K562 (cell line): ENCODE measurements around the gene GRB2. TPM values are rescaled to one million over a fixed set of nuclear protein-coding genes. Genes with fewer than 3 reads are reported as not detected.

Experiments
- ATAC-seq: fragments of 200-7000 bp; cut with Tn5 transposase; 3 replicates; pipeline ENCODE4 v1.9.1; 2020; ENCODE audit warnings: moderate library complexity
- BruUV-seq: library from RNA; stranded (reverse); fragments of 400-500 nt; replicated peaks from 2 replicates; lab custom pipeline; 2021; lab: Mats Ljungman, UMichigan
- CTCF ChIA-PET: fragments of 300-600 bp; formaldehyde crosslinking; extraction: SDS; loops from one replicate; lab custom pipeline; 2021; ENCODE audit warnings: low intra/inter-chr PET ratio; lab: Yijun Ruan, JAX
- POLR2A ChIA-PET: fragments of 300-600, 350-650 bp; sonication (Branson Sonifier 250); formaldehyde crosslinking; extraction: SDS; loops from one replicate; lab custom pipeline; 2021; ENCODE audit warnings: antibody characterized with exemption, inconsistent platforms; lab: Yijun Ruan, JAX
- DNase-seq, 4 experiments: peaks; one replicate each; pipeline versions ENCODE4 v3.0.0 to v3.0.0-alpha.2; 2011 to 2018; ENCODE audit warnings: low spot score in 3 of 4, mixed read lengths in 3 of 4; ENCODE audit errors: extremely low read depth in 1 of 4
- FAIRE-seq: peaks from 2 replicates; lab custom pipeline; 2011; peaks lifted over from hg19 to GRCh38; lab: Jason Lieb, UNC
- H2AFZ ChIP-seq: 2 replicates; pipeline ENCODE4 v1.6.0; 2011; ENCODE audit warnings: low read depth, low read length, control low read depth, inconsistent platforms
- H3K27ac ChIP-seq: fragments of 200-600 bp; 3 replicates; pipeline ENCODE4 v1.8.0; 2011; ENCODE audit warnings: low read depth, mild to moderate bottlenecking, control low read depth, inconsistent platforms, low read length, moderate library complexity, mixed read lengths; ENCODE audit errors: extremely low read depth
- H3K27me3 ChIP-seq, 2 experiments: fragments of 300-600 bp in 1 of 2; 2 replicates in 1 of 2; 3 replicates in 1 of 2; pipeline versions ENCODE4 v1.6.0 to v1.8.0; 2011; ENCODE audit warnings: inconsistent platforms in 2 of 2, low read length in 2 of 2, mild to moderate bottlenecking in 1 of 2, mixed read lengths in 1 of 2, moderate library complexity in 1 of 2; ENCODE audit not compliant: control insufficient read depth in 2 of 2, insufficient read depth in 2 of 2
- H3K36me3 ChIP-seq: fragments of 300-600 bp; 3 replicates; pipeline ENCODE4 v1.8.0; 2011; ENCODE audit warnings: mild to moderate bottlenecking, low read length, inconsistent platforms; ENCODE audit not compliant: control insufficient read depth, insufficient read depth
- H3K4me1 ChIP-seq, 2 experiments: fragments of 200-600 bp in 1 of 2; replicated peaks in 1 of 2; 2 replicates in 1 of 2; 3 replicates in 1 of 2; pipeline versions ENCODE4 v1.5.1 to v1.8.0; 2011; ENCODE audit warnings: inconsistent platforms in 2 of 2, low read length in 2 of 2, mild to moderate bottlenecking in 1 of 2, mixed read lengths in 1 of 2, moderate library complexity in 1 of 2; ENCODE audit not compliant: control insufficient read depth in 2 of 2, insufficient read depth in 2 of 2
- H3K4me2 ChIP-seq: 2 replicates; pipeline ENCODE4 v1.6.1; 2011; ENCODE audit warnings: low read length, control low read depth, inconsistent platforms, mixed read lengths; ENCODE audit not compliant: insufficient read depth
- H3K4me3 ChIP-seq: fragments of 200-600 bp; sonication (generic), shearing (Covaris generic); 2 replicates; pipeline ENCODE4 v1.5.1; 2016; ENCODE audit warnings: control low read depth, inconsistent platforms
- H3K79me2 ChIP-seq: fragments of 200-600 bp; 3 replicates; pipeline ENCODE4 v1.8.0; 2011; ENCODE audit warnings: low read length, inconsistent platforms; ENCODE audit not compliant: control insufficient read depth, insufficient read depth
- H3K9ac ChIP-seq, 2 experiments: 2 replicates each; pipeline versions ENCODE4 v1.6.0 to v1.6.1; 2011; ENCODE audit warnings: low read depth in 2 of 2, low read length in 2 of 2, control low read depth in 1 of 2, inconsistent platforms in 1 of 2, mild to moderate bottlenecking in 1 of 2, mixed read lengths in 1 of 2; ENCODE audit not compliant: insufficient read depth in 1 of 2
- H3K9me1 ChIP-seq: one replicate; pipeline ENCODE4 v1.6.0; 2011; ENCODE audit warnings: inconsistent platforms, mild to moderate bottlenecking, low read length, moderate library complexity; ENCODE audit not compliant: control insufficient read depth, insufficient read depth
- H3K9me3 ChIP-seq: replicated peaks from 2 replicates; pipeline ENCODE4 v1.5.1; 2011; ENCODE audit warnings: low read depth, low read length, inconsistent platforms; ENCODE audit not compliant: control insufficient read depth, insufficient read depth
- H4K20me1 ChIP-seq: replicated peaks from 2 replicates; pipeline ENCODE4 v1.6.1; 2011; ENCODE audit warnings: low read length, inconsistent platforms, mixed read lengths; ENCODE audit not compliant: control insufficient read depth, insufficient read depth
- CEBPB ChIP-seq: fragments of 450-650 bp; IDR thresholded peaks from 2 replicates; pipeline ENCODE4 v1.6.1; 2016; ENCODE audit warnings: missing genetic modification characterization, missing compliant biosample characterization
- CEBPG ChIP-seq, 3 experiments: fragments of 200-800 bp in 1 of 3; sonication (Bioruptor generic) in 1 of 3; sonication (generic) in 1 of 3; formaldehyde crosslinking in 1 of 3; IDR thresholded peaks in 2 of 3; conservative IDR thresholded peaks in 1 of 3; 2 replicates each; pipeline versions ENCODE4 v1.6.1 to v1.8.0; 2016 to 2022; ENCODE audit warnings: missing compliant biosample characterization in 2 of 3, missing genetic modification characterization in 2 of 3, mild to moderate bottlenecking in 1 of 3, missing genetic modification reagents in 1 of 3
- CHD4 ChIP-seq: fragments of 200-600 bp; sonication (generic); IDR thresholded peaks from 3 replicates; pipeline ENCODE4 v1.6.1; 2012; ENCODE audit warnings: low read depth, mild to moderate bottlenecking, mixed read lengths, low read length, inconsistent platforms; ENCODE audit not compliant: insufficient read depth, insufficient replicate concordance, poor library complexity, severe bottlenecking
- MCM2 ChIP-seq: fragments of 450-650 bp; IDR thresholded peaks from 2 replicates; pipeline ENCODE4 v1.6.1; 2017; ENCODE audit warnings: low read depth, mild to moderate bottlenecking
- STAT5B ChIP-seq: fragments of 250-450 bp; sonication (Bioruptor Pico); IDR thresholded peaks from 2 replicates; pipeline ENCODE4 v1.8.0; 2021; ENCODE audit warnings: mild to moderate bottlenecking, inconsistent platforms
- WGBS: fragments of 100-300 bp; shearing (Covaris generic); methylation state at CpG from one replicate; pipeline ENCODE4 v1.1.6; 2016; ENCODE audit warnings: low coverage, mixed read lengths; ENCODE audit not compliant: insufficient coverage; ENCODE audit errors: missing lambda C conversion rate; 5-methylcytosine and 5-hydroxymethylcytosine counted together
- in situ Hi-C: fragments of 300-500 bp; cut with MboI; formaldehyde crosslinking; loops from 4 replicates; pipeline ENCODE4 v1.15.0; 2018; ENCODE audit warnings: inconsistent platforms, mixed read lengths
- intact Hi-C: fragments of 100-400 bp; cut with micrococcal nuclease; formaldehyde crosslinking; loops from 2 replicates; pipeline ENCODE4 v1.14.2; 2022
- polyA plus RNA-seq, 8 experiments: library from polyadenylated mRNA; depleted of rRNA in 4 of 8; stranded (reverse) in 5 of 8; unstranded in 3 of 8; fragments of >200 nt; fragmentation: Nextera tagmentation in 2 of 8; fragmentation: Illumina TruSeq in 1 of 8; extraction: Ambion mirVana in 2 of 8; extraction: Trizol in 1 of 8; gene quantifications; 2 replicates each; pipeline versions ENCODE4 v1.2.1 to v1.2.3, GENCODE V29; 2011 to 2014; ENCODE audit warnings: inconsistent platforms in 1 of 8, missing spikeins in 1 of 8
- total RNA-seq, 7 experiments: library from RNA; depleted of rRNA in 6 of 7; stranded (reverse); fragments of >200 nt in 6 of 7; fragmentation: Illumina TruSeq in 2 of 7; extraction: Trizol in 2 of 7; gene quantifications; 2 replicates each; pipeline versions ENCODE4 v1.2.1 to v1.2.3, GENCODE V29; 2011 to 2021; ENCODE audit warnings: low replicate concordance in 1 of 7
- TF ChIP-seq, protein P1 (sequence below): fragments of 450-650 bp; formaldehyde crosslinking; IDR thresholded peaks from 2 replicates; pipeline ENCODE4 v1.4.0; 2020; ENCODE audit warnings: mild to moderate bottlenecking, moderate library complexity

GRB2 gene
- total and polyA plus RNA-seq, 9 of the 15 experiments (the other 6 are each of a cell fraction or from before 2014, with no cell fraction given) = 57.2 to 136 (median 84.8) TPM

GRCh38 chr17:75301049-75301448 lies 104.4 kb downstream of the GRB2 start:
- ChIA-PET CTCF (no interaction called here), POLR2A (interaction anchor here (0.6 to 1.2 kb wide), 3 partner anchors 12 to 25 kb away, joined by 3 to 4 read pairs (median 3); partner anchors contain the start of gene SLC25A19)
- peaks cover 6% of the 10 kb centered on the region in 2 experiments; a peak in 3 of 5 replicates for H3K4me1 ChIP-seq
- no peak overlapping the region for H3K27ac ChIP-seq
- 48% methylated on average over 9 of the region's 9 CpGs for WGBS
- H3K9me1 ChIP-seq = no peaks in the 10 kb centered on the region
- no peak overlapping the region for H2AFZ ChIP-seq
- H3K9ac ChIP-seq = no peak overlapping the region
- intact Hi-C loops (no loop called here), in situ Hi-C loops (no loop called here)
- H3K27me3 ChIP-seq = no peaks in the 10 kb centered on the region
- no peaks in the 10 kb centered on the region for H3K36me3 ChIP-seq
- no peak for TF ChIP-seq CHD4
- TF ChIP-seq, protein P1, sequence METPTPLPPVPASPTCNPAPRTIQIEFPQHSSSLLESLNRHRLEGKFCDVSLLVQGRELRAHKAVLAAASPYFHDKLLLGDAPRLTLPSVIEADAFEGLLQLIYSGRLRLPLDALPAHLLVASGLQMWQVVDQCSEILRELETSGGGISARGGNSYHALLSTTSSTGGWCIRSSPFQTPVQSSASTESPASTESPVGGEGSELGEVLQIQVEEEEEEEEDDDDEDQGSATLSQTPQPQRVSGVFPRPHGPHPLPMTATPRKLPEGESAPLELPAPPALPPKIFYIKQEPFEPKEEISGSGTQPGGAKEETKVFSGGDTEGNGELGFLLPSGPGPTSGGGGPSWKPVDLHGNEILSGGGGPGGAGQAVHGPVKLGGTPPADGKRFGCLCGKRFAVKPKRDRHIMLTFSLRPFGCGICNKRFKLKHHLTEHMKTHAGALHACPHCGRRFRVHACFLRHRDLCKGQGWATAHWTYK (CRISPR knock-in tag) = no peak
- no peak overlapping the region for H3K4me2 ChIP-seq
- no TSS peak for BruUV-seq
- ATAC-seq (no peak; the same call in 2 of the 3 replicates), DNase-seq (no peak), FAIRE-seq (no peak)
- no peaks in the 10 kb centered on the region for H3K79me2 ChIP-seq
- H4K20me1 ChIP-seq = no peaks in the 10 kb centered on the region
- H3K4me3 ChIP-seq = no peak overlapping the region
- H3K9me3 ChIP-seq = no peaks in the 10 kb centered on the region

DNA sequence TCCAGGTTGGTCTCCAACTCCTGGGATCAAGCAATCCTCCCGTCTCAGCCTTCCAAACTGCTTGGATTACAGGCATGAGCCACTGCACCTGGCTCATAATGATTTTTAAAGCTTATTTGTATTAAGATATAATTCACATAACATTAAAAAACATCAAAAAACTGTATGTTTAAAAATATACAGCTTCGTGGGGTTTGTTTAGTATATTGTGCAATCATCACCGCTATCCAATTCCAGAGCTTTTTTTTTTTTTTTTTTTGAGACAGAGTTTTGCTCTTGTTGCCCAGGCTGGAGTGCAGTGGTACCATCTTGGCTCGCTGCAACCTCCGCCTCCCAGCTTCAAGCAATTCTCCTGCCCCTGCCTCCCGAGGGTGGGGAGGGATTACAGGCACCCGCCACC lies 105.2 kb downstream of the GRB2 start:
- peaks cover 6 to 8% of the 10 kb centered on the region in 2 experiments; a peak in 3 of 5 replicates for H3K4me1 ChIP-seq
- in situ Hi-C loops = no loop called here
- H3K36me3 ChIP-seq = no peaks in the 10 kb centered on the region
- ChIA-PET CTCF (no interaction called here), POLR2A (interaction anchor here (0.6 to 2.0 kb wide), 3 partner anchors 9 to 68 kb away, joined by 3 to 8 read pairs (median 4); partner anchors contain the start of gene SLC25A19)
- 25% methylated on average over 3 of the region's 7 CpGs for whole genome bisulfite sequencing
- H3K4me3 ChIP-seq = no peak overlapping the region
- no peaks in the 10 kb centered on the region for H3K79me2 ChIP-seq
- DNase-seq (no peak), FAIRE-seq (no peak), ATAC-seq (no peak)
- intact Hi-C loops = no loop called here
- no peak overlapping the region for H3K27ac ChIP-seq
- no peak overlapping the region for H3K4me2 ChIP-seq
- no peaks in the 10 kb centered on the region for H4K20me1 ChIP-seq
- no peak overlapping the region for H3K9ac ChIP-seq
- no peaks in the 10 kb centered on the region for H3K27me3 ChIP-seq
- H3K9me3 ChIP-seq = no peaks in the 10 kb centered on the region
- no TSS peak for BruUV-seq
- TF ChIP-seq MCM2 = no peak
- TF ChIP-seq STAT5B = no peak
- no peak for TF ChIP-seq CEBPG (CRISPR knock-in tag; IDR thresholded peaks at IDR 0.05)
- TF ChIP-seq CEBPG (tag; conservative IDR thresholded peaks at IDR 0.05 in 1 of 2, IDR thresholded peaks at IDR 0.05 in 1 of 2) = peak; percentile 32 to 85; a peak in 2 of 4 replicates
- TF ChIP-seq CEBPB (tag) = peak; percentile 81
- H3K9me1 ChIP-seq = no peaks in the 10 kb centered on the region
- H2AFZ ChIP-seq = no peak overlapping the region
